Spleen (tissue), 11 donors: ENCODE data around the gene CDC123. TPM values are rescaled to one million over a fixed set of nuclear protein-coding genes. Genes with fewer than 3 reads are reported as not detected.
"Not testable (repeated sequence)": the region's sequence is repeated elsewhere in the genome, so short reads cannot be mapped to it uniquely, and the experiment has no call there.

ENCODE experiments used
- DNase-seq: peaks from one replicate; pipeline ENCODE4 v3.0.0-alpha.2; 2020
- H3K27ac ChIP-seq, 8 donors: fragments of 200-600 bp; sonication (generic) in 7 of 8; 1 replicate in 4 of 8; 2 replicates in 4 of 8; pipeline versions ENCODE4 v1.5.0 to v1.8.0; 2016 to 2021; ENCODE audit warnings: inconsistent platforms in 4 of 8, mild to moderate bottlenecking in 4 of 8, moderate library complexity in 1 of 8
- H3K27me3 ChIP-seq, 7 donors: fragments of 200-600 bp; sonication (generic) in 6 of 7; replicated peaks in 1 of 7; 1 replicate in 4 of 7; 2 replicates in 3 of 7; pipeline versions ENCODE4 v1.5.0 to v1.8.0; 2016 to 2021; ENCODE audit warnings: inconsistent platforms in 3 of 7, mild to moderate bottlenecking in 1 of 7
- H3K36me3 ChIP-seq, 6 donors: fragments of 200-600 bp; sonication (generic) in 5 of 6; 1 replicate in 4 of 6; 2 replicates in 2 of 6; pipeline versions ENCODE4 v1.5.0 to v1.8.0; 2016 to 2021; ENCODE audit warnings: inconsistent platforms in 2 of 6
- H3K4me1 ChIP-seq, 6 donors: fragments of 200-600 bp; sonication (generic) in 5 of 6; 1 replicate in 3 of 6; 2 replicates in 3 of 6; pipeline versions ENCODE4 v1.5.0 to v1.8.0; 2016 to 2021; ENCODE audit warnings: inconsistent platforms in 3 of 6
- H3K4me3 ChIP-seq, 8 donors: fragments of 200-600 bp; sonication (generic) in 7 of 8; 1 replicate in 4 of 8; 2 replicates in 4 of 8; pipeline versions ENCODE4 v1.5.0 to v1.8.0; 2016 to 2021; ENCODE audit warnings: inconsistent platforms in 4 of 8, mild to moderate bottlenecking in 4 of 8, moderate library complexity in 2 of 8
- H3K9me3 ChIP-seq, 8 donors: fragments of 200-600 bp; sonication (generic) in 7 of 8; 1 replicate in 4 of 8; 2 replicates in 4 of 8; pipeline versions ENCODE4 v1.5.0 to v1.8.0; 2016 to 2021; ENCODE audit warnings: inconsistent platforms in 4 of 8
- POLR2A ChIP-seq, 3 donors: fragments of 450-650 bp; IDR thresholded peaks; one replicate each; pipeline ENCODE4 v1.5.1; 2017; ENCODE audit warnings: antibody characterized with exemption in 3 of 3, mild to moderate bottlenecking in 1 of 3
- POLR2AphosphoS5 ChIP-seq, 3 donors: sonication (generic); formaldehyde crosslinking; IDR thresholded peaks; one replicate each; pipeline ENCODE4 v1.5.1; 2017; ENCODE audit warnings: antibody characterized with exemption in 3 of 3
- WGBS, 5 donors: extraction: QIAGEN DNeasy Blood & Tissue Kit in 3 of 5; methylation state at CpG; one replicate each; pipeline versions ENCODE4 v1.1.5 to v1.1.7; 2013 to 2018; 5-methylcytosine and 5-hydroxymethylcytosine counted together
- intact Hi-C: fragments of 100-400 bp; cut with DNase I; formaldehyde crosslinking; loops from one replicate; pipeline ENCODE4 v1.15.0; 2023; ENCODE audit warnings: low total_unique reads
- polyA plus RNA-seq, 3 donors: library from polyadenylated mRNA; stranded (reverse); fragments of 200-250 nt; gene quantifications; one replicate each; pipeline ENCODE4 v1.2.1, GENCODE V29; 2013
- total RNA-seq, 7 donors: library from RNA; depleted of rRNA in 3 of 7; stranded (reverse); fragments of >200 nt in 3 of 7; fragmentation: NEBNext Ultra II Directional in 4 of 7; extraction: Animal tissue kit (Norgen Biotek cat#: 25700) in 4 of 7; gene quantifications; one replicate each; pipeline versions ENCODE4 v1.1.0 to v1.2.1, GENCODE V29; 2016 to 2021
- TF ChIP-seq, protein P1 (sequence below), 11 experiments: fragments of 200-600 bp in 7 of 11; fragments of 450-650 bp in 4 of 11; sonication (generic) in 4 of 11; IDR thresholded peaks in 8 of 11; conservative IDR thresholded peaks in 3 of 11; 1 replicate in 7 of 11; 2 replicates in 4 of 11; pipeline versions ENCODE4 v1.4.0 to v1.8.0; 2016 to 2021; ENCODE audit warnings: antibody characterized with exemption in 11 of 11, inconsistent platforms in 4 of 11, mild to moderate bottlenecking in 1 of 11
- donor health status: healthy with polysubstance abuse.
- donor health status: DM: no; HTN: no; CAD: no; lungs with moderate emphysema.
- donor health status: DM: no; HTN: no; CAD: no.
- donor health status: Bipolar disorder and iron deficiency.
- donor health status: healthy.
- donor health status: DM: no; HTN: no; CAD: no.
- donor health status: DM: yes; HTN: yes; CAD: no.

The CDC123 gene
- total and polyA plus RNA-seq, 10 donors = 38.8 to 93.8 (median 59.9) TPM

DNA sequence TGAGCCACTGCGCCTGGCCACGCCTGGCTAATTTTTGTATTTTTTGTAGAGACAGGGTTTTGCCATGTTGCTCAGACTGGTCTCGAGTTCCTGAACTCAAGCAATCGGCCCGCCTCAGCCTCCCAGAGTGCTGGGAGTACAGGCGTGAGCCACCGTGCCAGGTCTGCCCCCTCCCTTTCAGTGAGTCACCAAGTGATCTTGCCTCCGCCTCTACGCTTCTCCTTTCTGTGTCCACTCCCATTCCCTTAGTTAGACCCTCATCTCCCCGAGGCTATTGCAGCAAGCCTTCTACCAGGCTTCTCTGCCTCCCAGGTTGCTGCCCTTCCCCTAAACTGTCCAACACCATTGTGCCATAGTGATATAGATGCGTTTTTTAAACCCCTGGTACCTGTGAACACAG, 32.9 kb downstream of the CDC123 start:
- Histone ChIP-seq H3K36me3 (peaks cover 3 to 99% (median 64%) of the 10 kb centered on the region in 6 donors), H3K27me3 (no peaks in the 10 kb centered on the region), H3K4me3 (no peak overlapping the region), H3K9me3 (no peaks in the 10 kb centered on the region), H3K4me1 (no peaks in the 10 kb centered on the region), H3K27ac (no peak overlapping the region)
- no peak for TF ChIP-seq POLR2AphosphoS5 (IDR thresholded peaks at IDR 0.05)
- TF ChIP-seq, protein P1, sequence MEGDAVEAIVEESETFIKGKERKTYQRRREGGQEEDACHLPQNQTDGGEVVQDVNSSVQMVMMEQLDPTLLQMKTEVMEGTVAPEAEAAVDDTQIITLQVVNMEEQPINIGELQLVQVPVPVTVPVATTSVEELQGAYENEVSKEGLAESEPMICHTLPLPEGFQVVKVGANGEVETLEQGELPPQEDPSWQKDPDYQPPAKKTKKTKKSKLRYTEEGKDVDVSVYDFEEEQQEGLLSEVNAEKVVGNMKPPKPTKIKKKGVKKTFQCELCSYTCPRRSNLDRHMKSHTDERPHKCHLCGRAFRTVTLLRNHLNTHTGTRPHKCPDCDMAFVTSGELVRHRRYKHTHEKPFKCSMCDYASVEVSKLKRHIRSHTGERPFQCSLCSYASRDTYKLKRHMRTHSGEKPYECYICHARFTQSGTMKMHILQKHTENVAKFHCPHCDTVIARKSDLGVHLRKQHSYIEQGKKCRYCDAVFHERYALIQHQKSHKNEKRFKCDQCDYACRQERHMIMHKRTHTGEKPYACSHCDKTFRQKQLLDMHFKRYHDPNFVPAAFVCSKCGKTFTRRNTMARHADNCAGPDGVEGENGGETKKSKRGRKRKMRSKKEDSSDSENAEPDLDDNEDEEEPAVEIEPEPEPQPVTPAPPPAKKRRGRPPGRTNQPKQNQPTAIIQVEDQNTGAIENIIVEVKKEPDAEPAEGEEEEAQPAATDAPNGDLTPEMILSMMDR (IDR thresholded peaks at IDR 0.05 in 8 of 11, conservative IDR thresholded peaks at IDR 0.05 in 3 of 11) = no peak
- TF ChIP-seq POLR2A (IDR thresholded peaks at IDR 0.05) = no peak
- intact Hi-C loops = no loop called here
- 93 to 98% (median 97%) methylated on average over 11 of the region's 11 CpGs for WGBS, 5 donors
- no peak for DNase-seq

DNA sequence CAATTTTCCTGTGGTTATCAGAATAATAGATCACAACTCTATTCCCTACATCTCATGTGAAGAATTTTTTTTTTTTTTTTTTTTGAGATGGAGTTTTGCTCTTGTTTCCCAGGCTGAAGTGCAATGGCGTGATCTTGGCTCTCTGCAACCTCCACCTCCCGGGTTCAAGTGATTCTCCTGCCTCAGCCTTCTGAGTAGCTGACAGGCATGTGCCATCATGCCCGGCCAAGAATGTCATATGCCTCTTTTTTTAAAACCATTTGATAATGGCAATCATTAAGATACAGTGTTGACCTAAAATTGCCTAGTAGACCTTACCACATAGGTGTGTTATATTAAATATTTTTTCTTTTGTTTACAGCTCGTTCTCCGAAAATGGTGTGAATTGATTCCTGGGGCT, 38.7 kb downstream of the CDC123 start:
- WGBS, 5 donors = 94 to 99% (median 96%) methylated on average over 5 of the region's 5 CpGs
- intact Hi-C loops, H3K4me3 ChIP-seq, H3K4me1 ChIP-seq, DNase-seq, H3K27ac ChIP-seq, H3K27me3 ChIP-seq, H3K9me3 ChIP-seq: not testable (repeated sequence)
- peaks cover 8 to 100% (median 89%) of the 10 kb centered on the region in 6 donors for H3K36me3 ChIP-seq

DNA sequence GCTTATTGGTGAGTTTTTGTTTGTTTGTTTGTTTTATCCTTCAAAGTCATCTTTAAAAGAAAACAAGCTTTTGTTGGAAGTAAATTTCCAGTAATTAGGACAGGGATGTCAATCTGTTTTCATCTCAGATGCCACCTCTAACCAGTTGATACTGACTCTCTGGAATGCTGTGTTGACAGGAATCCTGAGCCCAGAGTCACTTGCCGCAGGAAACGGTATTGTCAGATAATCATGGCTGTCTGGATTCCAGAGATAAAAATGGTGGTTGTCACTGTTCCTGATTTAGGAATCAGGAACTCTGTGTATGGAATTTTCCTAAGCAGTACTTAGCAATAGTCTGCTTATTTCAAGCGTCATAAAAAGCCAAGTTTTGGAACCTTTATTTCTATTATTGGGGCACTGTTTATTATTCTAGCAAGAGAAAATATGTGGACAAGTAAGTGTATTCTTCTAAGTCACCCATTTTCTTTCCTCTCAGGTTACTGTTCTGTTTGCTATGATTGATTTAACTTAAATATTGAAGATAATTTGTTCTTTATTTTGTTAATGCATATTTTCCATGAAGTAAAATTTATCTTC, 39.2 kb downstream of the CDC123 start:
- H3K9me3 ChIP-seq = no peaks in the 10 kb centered on the region
- WGBS, 5 donors = 89 to 98% (median 94%) methylated on average over 3 of the region's 3 CpGs

DNA sequence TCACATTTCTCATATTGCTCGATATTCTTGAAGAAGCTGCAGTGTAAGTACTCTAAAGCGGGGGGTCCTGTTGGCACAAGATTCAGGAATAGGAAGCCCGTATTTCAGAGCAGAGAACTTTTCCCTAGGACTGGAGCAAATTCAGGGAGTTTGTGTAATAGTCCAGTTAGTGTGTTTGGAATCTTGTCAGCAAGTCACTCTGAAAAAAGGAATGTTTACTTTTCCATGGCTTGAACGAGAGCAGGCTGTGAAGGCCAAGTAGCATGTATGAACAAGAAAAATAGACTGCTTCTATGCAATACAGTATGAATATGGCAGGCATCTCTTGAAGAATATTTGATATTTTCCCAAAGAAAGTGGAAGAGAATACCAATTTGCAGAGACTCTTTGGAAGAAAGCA, 39.8 kb downstream of the CDC123 start:
- intact Hi-C loops = no loop called here
- WGBS, 5 donors = 89 to 95% (median 93%) methylated on average over 4 of the region's 4 CpGs
- no peak overlapping the region for H3K4me3 ChIP-seq
- peaks cover 0 to 7% (median 2%) of the 10 kb centered on the region in 6 donors for H3K4me1 ChIP-seq
- no peak for DNase-seq
- TF ChIP-seq, protein P1 (IDR thresholded peaks at IDR 0.05 in 8 of 11, conservative IDR thresholded peaks at IDR 0.05 in 3 of 11) = no peak
- TF ChIP-seq POLR2A (IDR thresholded peaks at IDR 0.05) (no peak), POLR2AphosphoS5 (IDR thresholded peaks at IDR 0.05) (no peak)
- H3K27me3 ChIP-seq = no peaks in the 10 kb centered on the region
- H3K27ac ChIP-seq = no peak overlapping the region
- H3K9me3 ChIP-seq = no peaks in the 10 kb centered on the region
- peaks cover 8 to 100% (median 80%) of the 10 kb centered on the region in 6 donors for H3K36me3 ChIP-seq

More for the DNA sequence above, 39.2 kb downstream of the CDC123 start:
- Histone ChIP-seq H3K4me1 (peaks cover 0 to 1% (median 0%) of the 10 kb centered on the region in 6 donors), H3K27ac (no peak overlapping the region), H3K36me3 (peaks cover 8 to 100% (median 86%) of the 10 kb centered on the region in 6 donors), H3K4me3 (no peak overlapping the region), H3K27me3 (no peaks in the 10 kb centered on the region)
- intact Hi-C loops = no loop called here
- no peak for DNase-seq
- TF ChIP-seq POLR2A (IDR thresholded peaks at IDR 0.05) = no peak
- no peak for TF ChIP-seq POLR2AphosphoS5 (IDR thresholded peaks at IDR 0.05)
- TF ChIP-seq, protein P1 (IDR thresholded peaks at IDR 0.05 in 8 of 11, conservative IDR thresholded peaks at IDR 0.05 in 3 of 11) = no peak
